ENCODE measurements around the gene REV3L.
"Not testable (repeated sequence)": the region's sequence is repeated elsewhere in the genome, so short reads cannot be mapped to it uniquely, and the experiment has no call there.

Gene REV3L

DNA sequence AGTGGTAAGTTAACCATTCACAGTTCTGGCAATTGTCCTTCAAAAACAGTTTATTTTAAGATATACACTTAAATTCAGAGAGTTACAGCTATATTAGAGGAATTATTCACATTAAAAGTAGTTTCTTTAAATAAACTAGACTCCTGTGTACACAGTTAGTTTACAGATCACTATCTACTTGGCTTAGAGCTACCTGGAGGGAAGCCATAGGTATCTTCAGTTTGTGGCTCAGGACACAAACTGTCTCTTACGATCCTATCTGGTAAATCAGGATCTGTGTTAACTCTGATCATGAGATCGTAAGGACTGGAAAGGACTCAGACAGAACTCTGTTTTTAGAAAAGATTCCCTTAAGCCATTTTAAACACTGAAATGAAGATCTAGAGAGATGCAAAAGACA, 160.9 kb downstream of the REV3L start:
- H3K4me1 ChIP-seq (ENCODE audit: low read length) = no peaks in the 10 kb centered on the region
- H3K4me3 ChIP-seq (ENCODE audit: low read length) = no peak overlapping the region
- no peaks in the 10 kb centered on the region for H3K9me3 ChIP-seq (replicated peaks; ENCODE audit: insufficient read depth, low read length)
- H3K27me3 ChIP-seq (replicated peaks; ENCODE audit: insufficient read depth, low read length) = no peaks in the 10 kb centered on the region
- H3K79me2 ChIP-seq (ENCODE audit: low read length) = no peaks in the 10 kb centered on the region
- no peaks in the 10 kb centered on the region for H4K20me1 ChIP-seq (ENCODE audit: insufficient read depth, low read length)
- DNase-seq = no peak
- H3K36me3 ChIP-seq (replicated peaks; ENCODE audit: insufficient read depth, low read length) = no peaks in the 10 kb centered on the region
- H3K9me2 ChIP-seq (replicated peaks; ENCODE audit: insufficient read depth, low read length) = no peaks in the 10 kb centered on the region
- H3K27ac ChIP-seq (ENCODE audit: low read length) = no peak overlapping the region
- no peak overlapping the region for H3K4me2 ChIP-seq (ENCODE audit: low read depth, low read length)
- H3F3A ChIP-seq (ENCODE audit: insufficient read depth, low read length) = no peaks in the 10 kb centered on the region
- H3K9ac ChIP-seq (ENCODE audit: low read length) = no peak overlapping the region
- TF ChIP-seq, protein P1, sequence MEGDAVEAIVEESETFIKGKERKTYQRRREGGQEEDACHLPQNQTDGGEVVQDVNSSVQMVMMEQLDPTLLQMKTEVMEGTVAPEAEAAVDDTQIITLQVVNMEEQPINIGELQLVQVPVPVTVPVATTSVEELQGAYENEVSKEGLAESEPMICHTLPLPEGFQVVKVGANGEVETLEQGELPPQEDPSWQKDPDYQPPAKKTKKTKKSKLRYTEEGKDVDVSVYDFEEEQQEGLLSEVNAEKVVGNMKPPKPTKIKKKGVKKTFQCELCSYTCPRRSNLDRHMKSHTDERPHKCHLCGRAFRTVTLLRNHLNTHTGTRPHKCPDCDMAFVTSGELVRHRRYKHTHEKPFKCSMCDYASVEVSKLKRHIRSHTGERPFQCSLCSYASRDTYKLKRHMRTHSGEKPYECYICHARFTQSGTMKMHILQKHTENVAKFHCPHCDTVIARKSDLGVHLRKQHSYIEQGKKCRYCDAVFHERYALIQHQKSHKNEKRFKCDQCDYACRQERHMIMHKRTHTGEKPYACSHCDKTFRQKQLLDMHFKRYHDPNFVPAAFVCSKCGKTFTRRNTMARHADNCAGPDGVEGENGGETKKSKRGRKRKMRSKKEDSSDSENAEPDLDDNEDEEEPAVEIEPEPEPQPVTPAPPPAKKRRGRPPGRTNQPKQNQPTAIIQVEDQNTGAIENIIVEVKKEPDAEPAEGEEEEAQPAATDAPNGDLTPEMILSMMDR (IDR thresholded peaks at IDR 0.05; ENCODE audit: low read length) = no peak
- no peak for TF ChIP-seq EZH2 (optimal IDR thresholded peaks at IDR 0.05; ENCODE audit: low read depth, low read length)
- TF ChIP-seq EZH2phosphoT487 (IDR thresholded peaks at IDR 0.05; ENCODE audit: low read length) = no peak
- H2AFZ ChIP-seq (ENCODE audit: low read length) = no peak overlapping the region

DNA sequence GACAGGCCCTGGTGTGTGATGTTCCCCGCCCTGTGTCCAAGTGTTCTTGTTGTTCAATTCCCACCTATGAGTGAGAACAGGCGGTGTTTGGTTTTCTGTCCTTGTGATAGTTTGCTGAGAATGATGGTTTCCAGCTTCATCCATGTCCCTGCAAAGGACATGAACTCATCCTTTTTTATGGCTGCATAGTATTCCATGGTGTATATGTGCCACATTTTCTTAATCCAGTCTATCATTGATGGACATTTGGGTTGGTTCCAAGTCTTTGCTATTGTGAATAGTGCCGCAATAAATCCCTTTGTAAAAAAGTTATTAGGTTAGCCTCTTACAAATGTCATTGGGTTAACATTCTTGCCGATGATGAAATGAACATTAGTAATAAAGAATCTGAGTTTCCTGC, 175.1 kb downstream of the REV3L start:
- not testable (repeated sequence) for H3K9ac ChIP-seq (ENCODE audit: low read length); H2AFZ ChIP-seq (ENCODE audit: low read length); H3K36me3 ChIP-seq (replicated peaks; ENCODE audit: insufficient read depth, low read length); H3F3A ChIP-seq (ENCODE audit: insufficient read depth, low read length); H3K4me2 ChIP-seq (ENCODE audit: low read depth, low read length); H3K9me3 ChIP-seq (replicated peaks; ENCODE audit: insufficient read depth, low read length); H3K4me3 ChIP-seq (ENCODE audit: low read length); H3K9me2 ChIP-seq (replicated peaks; ENCODE audit: insufficient read depth, low read length); H3K79me2 ChIP-seq (ENCODE audit: low read length); DNase-seq; H4K20me1 ChIP-seq (ENCODE audit: insufficient read depth, low read length); H3K27me3 ChIP-seq (replicated peaks; ENCODE audit: insufficient read depth, low read length); H3K4me1 ChIP-seq (ENCODE audit: low read length); H3K27ac ChIP-seq (ENCODE audit: low read length)

DNA sequence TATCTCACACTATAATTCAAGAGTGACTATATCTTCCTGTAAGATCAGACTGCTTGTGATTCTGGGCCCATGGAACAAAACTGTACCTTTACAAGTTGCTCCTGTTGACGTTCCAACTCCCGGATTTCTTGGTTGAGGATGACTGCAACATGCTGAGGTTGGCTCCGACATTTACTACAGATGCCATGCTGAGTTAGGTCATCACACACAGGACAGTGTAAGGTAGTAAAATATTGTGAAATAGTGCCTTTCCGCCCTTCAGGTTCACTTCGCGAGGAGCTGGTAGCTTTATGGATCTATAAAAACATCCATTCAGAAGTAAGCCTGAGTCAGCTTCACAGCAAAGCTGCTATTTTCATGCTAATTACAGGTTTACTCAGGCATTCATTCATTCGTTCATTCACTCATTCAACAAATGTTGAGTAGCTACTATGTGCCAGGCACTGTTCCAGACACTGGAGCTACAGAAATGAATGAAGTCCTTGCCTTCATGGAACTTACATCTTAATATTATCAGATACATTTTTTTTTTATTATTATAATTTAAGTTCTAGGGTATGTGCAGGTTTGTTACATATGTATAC, 175.7 kb downstream of the REV3L start:
- H3K27ac ChIP-seq (ENCODE audit: low read length) = no peak overlapping the region
- H3K9me3 ChIP-seq (replicated peaks; ENCODE audit: insufficient read depth, low read length) = no peaks in the 10 kb centered on the region
- H3K79me2 ChIP-seq (ENCODE audit: low read length) = no peaks in the 10 kb centered on the region
- H3K4me3 ChIP-seq (ENCODE audit: low read length) = no peak overlapping the region
- peaks cover 6% of the 10 kb centered on the region for H3K4me1 ChIP-seq (ENCODE audit: low read length)
- TF ChIP-seq EZH2phosphoT487 (IDR thresholded peaks at IDR 0.05; ENCODE audit: low read length) (no peak), EZH2 (optimal IDR thresholded peaks at IDR 0.05; ENCODE audit: low read depth, low read length) (no peak)
- TF ChIP-seq, protein P1 (IDR thresholded peaks at IDR 0.05; ENCODE audit: low read length) = no peak
- no peak overlapping the region for H3K9ac ChIP-seq (ENCODE audit: low read length)
- H3K4me2 ChIP-seq (ENCODE audit: low read depth, low read length) = no peak overlapping the region
- peaks cover 7% of the 10 kb centered on the region for H3F3A ChIP-seq (ENCODE audit: insufficient read depth, low read length)
- H3K36me3 ChIP-seq (replicated peaks; ENCODE audit: insufficient read depth, low read length) = no peaks in the 10 kb centered on the region
- H3K9me2 ChIP-seq (replicated peaks; ENCODE audit: insufficient read depth, low read length) = no peaks in the 10 kb centered on the region
- H2AFZ ChIP-seq (ENCODE audit: low read length) = no peak overlapping the region
- H3K27me3 ChIP-seq (replicated peaks; ENCODE audit: insufficient read depth, low read length) = no peaks in the 10 kb centered on the region
- no peaks in the 10 kb centered on the region for H4K20me1 ChIP-seq (ENCODE audit: insufficient read depth, low read length)
- DNase-seq = no peak

- Histone ChIP-seq H3K27ac (ENCODE audit: low read length) (no peak overlapping the region), H3K9me3 (replicated peaks; ENCODE audit: insufficient read depth, low read length) (no peaks in the 10 kb centered on the region)
- no peak for TF ChIP-seq EZH2phosphoT487 (IDR thresholded peaks at IDR 0.05; ENCODE audit: low read length)
- no peak for TF ChIP-seq EZH2 (optimal IDR thresholded peaks at IDR 0.05; ENCODE audit: low read depth, low read length)
- TF ChIP-seq, protein P1 (IDR thresholded peaks at IDR 0.05; ENCODE audit: low read length) = no peak
These were observed 176.7 kb downstream of the REV3L start for GRCh38 chr6:111306104-111306888.

More at GRCh38 chr6:111306104-111306888, 176.7 kb downstream of the REV3L start:
- Histone ChIP-seq H3K79me2 (ENCODE audit: low read length) (no peaks in the 10 kb centered on the region), H3K4me3 (ENCODE audit: low read length) (no peak overlapping the region), H3K9ac (ENCODE audit: low read length) (no peak overlapping the region), H3K36me3 (replicated peaks; ENCODE audit: insufficient read depth, low read length) (no peaks in the 10 kb centered on the region), H3K4me1 (ENCODE audit: low read length) (peaks cover 15% of the 10 kb centered on the region), H3K9me2 (replicated peaks; ENCODE audit: insufficient read depth, low read length) (no peaks in the 10 kb centered on the region), H4K20me1 (ENCODE audit: insufficient read depth, low read length) (no peaks in the 10 kb centered on the region), H3F3A (ENCODE audit: insufficient read depth, low read length) (peaks cover 17% of the 10 kb centered on the region), H3K27me3 (replicated peaks; ENCODE audit: insufficient read depth, low read length) (no peaks in the 10 kb centered on the region), H3K4me2 (ENCODE audit: low read depth, low read length) (no peak overlapping the region), H2AFZ (ENCODE audit: low read length) (no peak overlapping the region)
- DNase-seq = no peak

Data from MM.1S (cell line).